HepG2 (cell line): ENCODE measurements around the gene PRR20A. TPM values are rescaled to one million over a fixed set of nuclear protein-coding genes. Genes with fewer than 3 reads are reported as not detected.

Source experiments
- ATAC-seq: fragments of 200-7000 bp; cut with Tn5 transposase; 3 replicates; pipeline ENCODE4 v1.9.1; 2020; ENCODE audit warnings: mild to moderate bottlenecking, moderate library complexity
- BruUV-seq: library from RNA; stranded (reverse); fragments of 400-500 nt; replicated peaks from 2 replicates; lab custom pipeline; 2021; lab: Mats Ljungman, UMichigan
- CTCF ChIA-PET: fragments of 300-600 bp; formaldehyde crosslinking; extraction: SDS; loops from one replicate; lab custom pipeline; 2021; ENCODE audit warnings: low total read pairs, inconsistent platforms, low intra/inter-chr PET ratio; lab: Yijun Ruan, JAX
- POLR2A ChIA-PET: fragments of 350-600 bp; sonication (Branson Sonifier 250); formaldehyde crosslinking; loops from one replicate; lab custom pipeline; 2020; ENCODE audit warnings: antibody characterized with exemption, inconsistent platforms; lab: Yijun Ruan, JAX
- DNase-seq: peaks from one replicate; pipeline ENCODE4 v3.0.0-alpha.2; 2015; ENCODE audit warnings: low spot score
- FAIRE-seq: peaks from 3 replicates; lab custom pipeline; 2011; peaks lifted over from hg19 to GRCh38; lab: Jason Lieb, UNC
- H2AFZ ChIP-seq: one replicate; pipeline ENCODE4 v1.6.1; 2011; ENCODE audit warnings: low read length, inconsistent platforms
- H3K27ac ChIP-seq: fragments of 300-600 bp; 3 replicates; pipeline ENCODE4 v1.8.0; 2011; ENCODE audit warnings: mixed run types, mild to moderate bottlenecking, mixed read lengths, low read length, inconsistent platforms; ENCODE audit not compliant: insufficient read depth; ENCODE audit errors: extremely low read length
- H3K27me3 ChIP-seq, 2 experiments: fragments of 200-600 bp in 1 of 2; 2 replicates in 1 of 2; 3 replicates in 1 of 2; pipeline versions ENCODE4 v1.6.0 to v1.8.0; 2011; ENCODE audit warnings: low read length in 2 of 2, mild to moderate bottlenecking in 2 of 2, moderate library complexity in 2 of 2, inconsistent platforms in 1 of 2; ENCODE audit not compliant: insufficient read depth in 2 of 2, control insufficient read depth in 1 of 2
- H3K36me3 ChIP-seq, 2 experiments: fragments of 200-600 bp in 1 of 2; replicated peaks in 1 of 2; 2 replicates in 1 of 2; 3 replicates in 1 of 2; pipeline versions ENCODE4 v1.5.1 to v1.8.0; 2011; ENCODE audit warnings: low read length in 2 of 2, inconsistent platforms in 1 of 2; ENCODE audit not compliant: insufficient read depth in 2 of 2, control insufficient read depth in 1 of 2
- H3K4me1 ChIP-seq: 2 replicates; pipeline ENCODE4 v1.5.1; 2012; ENCODE audit warnings: low read length, inconsistent platforms; ENCODE audit not compliant: insufficient read depth
- H3K4me2 ChIP-seq: 2 replicates; pipeline ENCODE4 v1.6.0; 2011; ENCODE audit warnings: low read depth, low read length, inconsistent platforms
- H3K4me3 ChIP-seq, 3 experiments: fragments of 200-600 bp in 1 of 3; sonication (generic), shearing (Covaris generic) in 1 of 3; replicated peaks in 1 of 3; 2 replicates each; pipeline ENCODE4 v1.5.1; 2011 to 2016; ENCODE audit warnings: low read length in 3 of 3, inconsistent platforms in 2 of 3, low read depth in 2 of 3, mild to moderate bottlenecking in 2 of 3, control low read depth in 1 of 3, mixed read lengths in 1 of 3; ENCODE audit not compliant: insufficient read depth in 1 of 3
- H3K79me2 ChIP-seq: one replicate; pipeline ENCODE4 v1.6.1; 2011; ENCODE audit warnings: low read length, inconsistent platforms; ENCODE audit not compliant: insufficient read depth
- H3K9ac ChIP-seq: 2 replicates; pipeline ENCODE4 v1.6.0; 2011; ENCODE audit warnings: mild to moderate bottlenecking, low read depth, low read length, inconsistent platforms; ENCODE audit not compliant: insufficient read depth
- H3K9me3 ChIP-seq: 2 replicates; pipeline ENCODE4 v1.5.1; 2012; ENCODE audit warnings: mild to moderate bottlenecking, low read length
- H4K20me1 ChIP-seq: 2 replicates; pipeline ENCODE4 v1.6.0; 2011; ENCODE audit warnings: inconsistent platforms, mild to moderate bottlenecking, low read length, moderate library complexity; ENCODE audit not compliant: insufficient read depth
- ARID3A ChIP-seq: IDR thresholded peaks from 2 replicates; pipeline ENCODE4 v1.6.1; 2012; ENCODE audit warnings: low read depth, low read length, improper control_type of control experiment
- EHMT2 ChIP-seq: fragments of 200-600 bp; sonication (generic); IDR thresholded peaks from 2 replicates; pipeline ENCODE4 v1.7.0; 2017; ENCODE audit warnings: antibody characterized with exemption, low read depth, low read length, borderline replicate concordance
- ZC3H4 ChIP-seq: sonication (generic); formaldehyde crosslinking; IDR thresholded peaks from 2 replicates; pipeline ENCODE4 v1.4.0; 2020; ENCODE audit warnings: missing genetic modification reagents, borderline replicate concordance
- ZNF275 ChIP-seq: sonication (generic); formaldehyde crosslinking; IDR thresholded peaks from 2 replicates; pipeline ENCODE4 v1.8.0; 2022; ENCODE audit warnings: missing genetic modification reagents, mild to moderate bottlenecking, inconsistent platforms, borderline replicate concordance
- ZNF567 ChIP-seq: sonication (generic); formaldehyde crosslinking; IDR thresholded peaks from 2 replicates; pipeline ENCODE4 v1.8.1; 2023; ENCODE audit warnings: mild to moderate bottlenecking, missing genetic modification reagents, borderline replicate concordance
- WGBS: methylation state at CpG from one replicate; pipeline ENCODE4 v1.1.6; 2017; ENCODE audit warnings: low lambda C conversion rate; 5-methylcytosine and 5-hydroxymethylcytosine counted together
- in situ Hi-C: cut with HindIII; loops from 2 replicates; pipeline ENCODE4 v1.10.0; 2017; ENCODE audit warnings: low pct_unique_long_range_greater_than_20kb; ENCODE audit not compliant: extremely low pct_ligation_motif_present
- intact Hi-C: fragments of 100-400 bp; cut with micrococcal nuclease; formaldehyde crosslinking; loops from one replicate; pipeline ENCODE4 v1.10.0; 2022; ENCODE audit not compliant: unreplicated experiment
- polyA plus RNA-seq, 8 experiments: library from polyadenylated mRNA; depleted of rRNA in 3 of 8; stranded (reverse) in 7 of 8; unstranded in 1 of 8; fragments of >200 nt; fragmentation: Illumina TruSeq in 4 of 8; extraction: Trizol in 4 of 8; gene quantifications; 2 replicates each; pipeline versions ENCODE4 v1.2.1 to v1.2.3, GENCODE V29; 2011 to 2016; ENCODE audit warnings: low read depth in 4 of 8, missing spikeins in 1 of 8, mixed read lengths in 1 of 8; ENCODE audit not compliant: insufficient read depth in 1 of 8
- total RNA-seq, 5 experiments: library from RNA; depleted of rRNA; stranded (reverse); fragments of >200 nt; fragmentation: Illumina TruSeq; extraction: Trizol; gene quantifications; 2 replicates each; pipeline ENCODE4 v1.2.3, GENCODE V29; 2016; ENCODE audit warnings: low read depth in 1 of 5

PRR20A gene
- total and polyA plus RNA-seq, 2 of the 13 experiments (the other 11 are each of a cell fraction or from before 2014, with no cell fraction given): not detected

DNA sequence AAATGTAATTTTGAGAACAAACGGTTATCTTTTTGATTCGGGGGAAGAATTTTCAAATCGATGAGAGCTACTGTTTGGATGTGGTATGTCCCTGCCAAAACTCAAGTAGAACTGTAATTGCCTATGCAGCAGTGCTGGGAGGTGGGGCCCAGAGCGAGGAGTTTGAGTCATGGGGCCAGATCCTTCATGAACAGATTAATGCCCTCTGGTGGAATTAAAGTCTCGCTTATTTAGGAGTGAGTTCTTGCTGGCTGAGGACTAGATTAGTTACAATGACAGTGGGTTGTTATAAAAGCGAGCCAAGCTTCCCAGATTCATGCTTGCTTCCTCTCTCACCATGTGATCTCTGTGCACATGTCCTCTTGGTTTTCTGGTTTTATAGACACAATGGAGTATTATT lies 11.8 kb upstream of the PRR20A start (continued):
- TF ChIP-seq ARID3A (no peak), EHMT2 (no peak)

GRCh38 chr13:57136093-57136492 lies 4.6 kb upstream of the PRR20A start:
- intact Hi-C loops (no loop called here), in situ Hi-C loops (no loop called here)
- no peaks in the 10 kb centered on the region for H3K4me1 ChIP-seq
- ATAC-seq: no peak
- CTCF ChIA-PET: no interaction called here
- H3K4me2 ChIP-seq: no peak overlapping the region
- no peaks in the 10 kb centered on the region for H3K79me2 ChIP-seq
- no TSS peak for BruUV-seq
- H3K4me3 ChIP-seq: no peak overlapping the region
- 54% methylated on average over 2 of the region's 2 CpGs for WGBS
- no peaks in the 10 kb centered on the region for H4K20me1 ChIP-seq
- no peak for FAIRE-seq
- no peak overlapping the region for H3K9ac ChIP-seq
- no peaks in the 10 kb centered on the region for H3K36me3 ChIP-seq
- no peak overlapping the region for H3K27ac ChIP-seq
- TF ChIP-seq ZC3H4 (CRISPR knock-in tag) (no peak), ZNF567 (CRISPR knock-in tag) (no peak), ZNF275 (no peak)
- TF ChIP-seq, all 625 proteins: peak for 0
- peaks cover 56% of the 10 kb centered on the region for H3K9me3 ChIP-seq
- POLR2A ChIA-PET: no interaction called here
- H3K27me3 ChIP-seq: no peaks in the 10 kb centered on the region; a peak in 1 of 5 replicates
- H2AFZ ChIP-seq: no peak overlapping the region
- no peak for DNase-seq
